Natural killer cell treated with Interleukin-12 subunit alpha and Interleukin-12 subunit beta and Interleukin-15 and Interleukin-18, amount 100 ng/mL, for 72 hours (primary cell): ENCODE data around the gene ADM5. TPM values are rescaled to one million over a fixed set of nuclear protein-coding genes. Genes with fewer than 3 reads are reported as not detected.

Experiments used
- ATAC-seq, 2 donors: fragments of 150-1000 bp; cut with Tn5 transposase in 1 of 2; sonication (Bioruptor Pico), chemical (Tn5 transposase) in 1 of 2; 2 replicates each; pipeline ENCODE4 v1.10.0; 2021
- DNase-seq: peaks from one replicate; pipeline ENCODE4 v3.0.0; 2022; ENCODE audit warnings: low spot score
- H3K27ac Mint-ChIP-seq, 2 donors: 1 replicate in 1 of 2; 2 replicates in 1 of 2; pipeline ENCODE4 v1.8.0; 2022; ENCODE audit warnings: mixed read lengths in 2 of 2, mild to moderate bottlenecking in 1 of 2, moderate library complexity in 1 of 2
- H3K27me3 Mint-ChIP-seq, 2 donors: 1 replicate in 1 of 2; 2 replicates in 1 of 2; pipeline ENCODE4 v1.8.0; 2022; ENCODE audit warnings: mixed read lengths in 2 of 2
- H3K36me3 Mint-ChIP-seq: one replicate; pipeline ENCODE4 v1.8.0; 2022; ENCODE audit warnings: mixed read lengths
- H3K4me1 Mint-ChIP-seq, 2 donors: 1 replicate in 1 of 2; 2 replicates in 1 of 2; pipeline ENCODE4 v1.8.0; 2022; ENCODE audit warnings: low read depth in 2 of 2, mixed read lengths in 2 of 2, mild to moderate bottlenecking in 1 of 2
- H3K4me3 Mint-ChIP-seq: one replicate; pipeline ENCODE4 v1.8.0; 2022; ENCODE audit warnings: mixed read lengths
- H3K9me3 Mint-ChIP-seq: 2 replicates; pipeline ENCODE4 v1.8.0; 2022; ENCODE audit warnings: mixed read lengths
- total RNA-seq, 2 donors: library from RNA; stranded (reverse); gene quantifications; one replicate each; pipeline ENCODE4 v1.2.3, GENCODE V29; 2022

Gene ADM5
- total RNA-seq, 2 donors from 2014 or later: 5.7 to 18.5 TPM

DNA sequence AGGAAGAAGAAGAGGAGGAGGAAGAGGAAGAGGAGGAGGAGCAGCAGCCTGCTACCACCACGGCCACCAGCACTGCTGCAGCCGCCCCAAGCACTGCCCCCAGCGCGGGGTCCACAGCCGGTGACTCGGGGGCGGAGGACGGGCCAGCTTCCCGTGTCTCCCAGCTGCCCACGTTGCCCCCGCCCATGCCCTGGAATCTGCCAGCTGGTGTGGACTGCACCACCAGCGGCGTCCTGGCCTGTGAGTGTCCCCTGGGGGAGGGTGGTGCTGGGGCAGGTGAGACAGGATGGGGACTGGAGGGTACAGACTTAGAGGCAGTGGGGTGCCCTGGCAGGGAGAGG lies 36.0 kb upstream of the ADM5 start:
- H3K4me1 Mint-ChIP-seq: peaks cover 8 to 28% of the 10 kb centered on the region in 2 donors
- H3K4me3 Mint-ChIP-seq: no peak overlapping the region
- H3K9me3 Mint-ChIP-seq: no peaks in the 10 kb centered on the region

GRCh38 chr19:49654581-49654980 lies 34.8 kb upstream of the ADM5 start:
- Mint-ChIP-seq H3K36me3 (peaks cover 5% of the 10 kb centered on the region), H3K27me3 (no peaks in the 10 kb centered on the region), H3K9me3 (no peaks in the 10 kb centered on the region), H3K4me3 (no peak overlapping the region), H3K4me1 (peaks cover 8 to 28% of the 10 kb centered on the region in 2 donors), H3K27ac (peak overlapping the region; percentile 80 to 88)
- DNase-seq (no peak), ATAC-seq (no peak)

More for the DNA sequence above, 36.0 kb upstream of the ADM5 start:
- ATAC-seq (no peak), DNase-seq (no peak)
- Mint-ChIP-seq H3K27me3 (no peaks in the 10 kb centered on the region), H3K27ac (no peak overlapping the region), H3K36me3 (peaks cover 5% of the 10 kb centered on the region)

DNA sequence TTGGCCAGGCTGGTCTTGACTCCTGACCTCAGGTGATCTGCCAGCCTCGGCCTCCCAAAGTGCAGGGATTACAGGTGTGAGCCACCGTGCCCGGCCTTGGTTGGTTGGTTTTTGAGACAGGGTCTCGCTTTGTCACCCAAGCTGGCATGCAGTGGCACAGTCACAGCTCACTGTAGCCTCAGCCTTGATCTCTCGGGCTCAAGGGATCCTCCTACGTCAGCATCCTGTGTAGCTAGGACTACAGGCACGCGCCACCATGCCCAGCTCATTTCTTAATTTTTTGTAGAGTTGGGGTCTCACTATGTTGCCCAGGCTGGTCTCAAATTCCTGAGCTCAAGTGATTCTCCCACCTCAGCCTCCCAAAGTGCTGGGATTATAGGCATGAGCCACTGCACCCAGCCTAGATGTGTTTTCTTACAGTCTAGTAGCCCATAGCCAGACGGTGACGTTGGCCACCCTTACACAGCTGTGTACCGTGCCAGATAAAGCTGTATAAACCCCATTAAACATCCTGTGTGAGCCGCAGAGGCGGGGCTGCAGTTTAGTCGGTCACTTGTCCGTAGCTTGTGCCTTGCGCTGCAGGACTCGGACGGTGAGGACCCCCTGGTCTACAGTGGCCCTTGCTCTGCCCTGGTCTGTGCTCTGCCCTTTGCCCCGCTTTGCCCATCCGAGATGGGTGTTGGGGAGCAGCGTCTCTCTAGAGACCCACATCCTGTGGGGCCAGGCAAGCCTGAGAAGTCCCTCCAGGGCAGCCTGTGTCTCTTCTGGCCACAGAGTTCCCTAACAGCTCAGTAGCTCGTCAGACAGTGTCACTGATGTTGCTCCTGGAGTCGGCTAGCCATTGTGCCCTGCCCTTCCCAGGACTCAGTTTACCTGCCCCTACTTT lies 33.6 kb upstream of the ADM5 start:
- peaks cover 5% of the 10 kb centered on the region for H3K36me3 Mint-ChIP-seq
- H3K4me3 Mint-ChIP-seq: peak overlapping the region; percentile 32
- peaks cover 8 to 25% of the 10 kb centered on the region in 2 donors for H3K4me1 Mint-ChIP-seq
- H3K27ac Mint-ChIP-seq: peak overlapping the region; percentile 80 to 88
- no peaks in the 10 kb centered on the region for H3K9me3 Mint-ChIP-seq
- no peaks in the 10 kb centered on the region for H3K27me3 Mint-ChIP-seq
- ATAC-seq (peak; percentile 68 to 86), DNase-seq (no peak)

DNA sequence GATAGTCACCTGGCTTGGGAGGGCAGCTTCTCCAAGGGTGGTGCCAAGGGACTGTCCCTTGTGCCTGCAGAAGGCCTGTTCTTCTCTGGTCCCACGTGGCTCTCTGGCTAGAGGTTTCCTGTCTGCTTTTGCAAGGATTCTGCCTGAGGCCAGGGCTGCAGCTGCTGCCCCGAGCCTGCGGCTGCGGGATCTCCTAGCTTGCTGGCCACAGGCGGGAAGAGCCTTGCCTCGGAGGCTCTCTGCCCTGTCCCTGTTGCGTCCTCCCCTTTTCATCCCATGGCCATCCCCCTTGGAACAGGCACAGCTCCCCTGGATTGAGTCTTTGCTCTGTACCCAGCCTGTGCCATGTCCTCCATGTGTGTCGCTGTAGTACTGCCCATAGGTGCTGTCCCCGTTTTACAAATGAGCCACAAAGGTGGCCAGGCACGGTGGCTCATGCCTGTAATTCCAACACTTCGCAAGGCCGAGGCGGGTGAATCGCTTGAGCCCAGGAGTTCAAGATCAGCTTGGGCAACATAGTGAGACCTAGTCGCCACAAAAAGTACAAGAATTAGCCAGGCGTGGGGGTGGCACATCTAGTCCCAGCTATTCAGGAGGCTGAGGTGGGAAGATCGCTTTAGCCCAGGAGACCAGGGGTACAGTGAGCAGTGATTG lies 32.8 kb upstream of the ADM5 start:
- ATAC-seq: peak in 1 of 2 donors; percentile 43
- no peak for DNase-seq
- Mint-ChIP-seq H3K9me3 (no peaks in the 10 kb centered on the region), H3K27ac (peak overlapping the region; percentile 80 to 88), H3K4me1 (peaks cover 8 to 25% of the 10 kb centered on the region in 2 donors), H3K4me3 (peak overlapping the region; percentile 32), H3K36me3 (peaks cover 5% of the 10 kb centered on the region), H3K27me3 (no peaks in the 10 kb centered on the region)

DNA sequence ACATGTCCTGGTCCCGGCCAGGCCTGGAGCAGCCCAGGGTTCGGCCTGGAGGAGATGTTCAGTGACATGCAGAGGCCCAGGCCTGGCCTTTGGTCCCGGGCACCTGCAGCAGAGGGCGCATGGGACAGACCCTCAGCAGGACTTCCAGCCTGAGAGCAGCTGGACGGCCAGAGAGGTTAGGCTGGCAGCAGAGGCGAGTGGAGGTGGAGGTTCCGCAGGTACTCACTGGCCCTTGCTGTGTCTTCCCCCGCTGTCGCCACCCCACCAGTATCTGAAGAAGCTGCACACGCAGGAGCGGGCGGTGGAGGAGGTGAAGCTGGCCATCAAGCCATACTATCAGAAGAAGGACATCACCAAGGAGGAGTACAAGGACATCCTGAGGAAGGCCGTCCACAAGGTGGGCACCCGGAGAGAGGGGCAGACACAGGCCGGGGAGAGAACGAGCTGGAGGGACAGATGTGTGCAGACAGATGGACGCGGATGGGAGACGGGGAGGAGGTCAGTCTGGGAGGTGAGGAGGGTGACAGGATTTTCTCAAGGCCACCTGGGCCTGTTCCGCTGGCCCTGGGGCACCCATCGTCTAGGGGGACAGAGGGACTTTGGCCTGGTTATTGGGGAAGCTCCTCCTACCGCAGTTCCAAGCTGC lies 31.8 kb upstream of the ADM5 start:
- peaks cover 5% of the 10 kb centered on the region for H3K36me3 Mint-ChIP-seq
- H3K27ac Mint-ChIP-seq: no peak overlapping the region

DNA sequence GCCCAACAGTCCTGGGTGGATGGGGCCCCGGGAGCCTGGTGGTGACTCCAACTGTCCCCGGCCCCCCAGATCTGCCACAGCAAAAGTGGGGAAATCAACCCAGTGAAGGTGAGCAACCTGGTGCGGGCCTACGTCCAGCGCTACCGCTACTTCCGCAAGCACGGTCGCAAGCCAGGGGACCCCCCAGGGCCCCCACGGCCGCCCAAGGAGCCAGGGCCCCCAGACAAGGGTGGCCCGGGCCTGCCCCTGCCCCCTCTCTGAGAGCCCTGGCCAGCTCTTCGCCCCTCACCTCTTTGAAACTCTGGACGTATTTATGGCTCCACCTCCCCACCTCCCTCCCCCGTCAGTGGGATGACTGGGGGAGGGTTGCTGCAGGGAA lies 31.3 kb upstream of the ADM5 start:
- no peaks in the 10 kb centered on the region for H3K27me3 Mint-ChIP-seq
- no peaks in the 10 kb centered on the region for H3K9me3 Mint-ChIP-seq
- peaks cover 5% of the 10 kb centered on the region for H3K36me3 Mint-ChIP-seq
- H3K27ac Mint-ChIP-seq: no peak overlapping the region
- ATAC-seq (no peak), DNase-seq (no peak)
- peaks cover 8 to 29% of the 10 kb centered on the region in 2 donors for H3K4me1 Mint-ChIP-seq
- H3K4me3 Mint-ChIP-seq: no peak overlapping the region

More for the DNA sequence above, 31.8 kb upstream of the ADM5 start:
- Mint-ChIP-seq H3K9me3 (no peaks in the 10 kb centered on the region), H3K4me1 (peaks cover 8 to 25% of the 10 kb centered on the region in 2 donors), H3K27me3 (no peaks in the 10 kb centered on the region), H3K4me3 (no peak overlapping the region)
- ATAC-seq (no peak), DNase-seq (no peak)

GRCh38 chr19:49658566-49659442 lies 30.6 kb upstream of the ADM5 start:
- ATAC-seq (no peak), DNase-seq (no peak)
- Mint-ChIP-seq H3K9me3 (no peaks in the 10 kb centered on the region), H3K4me3 (no peak overlapping the region), H3K36me3 (peaks cover 5% of the 10 kb centered on the region), H3K27me3 (no peaks in the 10 kb centered on the region), H3K4me1 (peaks cover 9 to 29% of the 10 kb centered on the region in 2 donors), H3K27ac (no peak overlapping the region)

DNA sequence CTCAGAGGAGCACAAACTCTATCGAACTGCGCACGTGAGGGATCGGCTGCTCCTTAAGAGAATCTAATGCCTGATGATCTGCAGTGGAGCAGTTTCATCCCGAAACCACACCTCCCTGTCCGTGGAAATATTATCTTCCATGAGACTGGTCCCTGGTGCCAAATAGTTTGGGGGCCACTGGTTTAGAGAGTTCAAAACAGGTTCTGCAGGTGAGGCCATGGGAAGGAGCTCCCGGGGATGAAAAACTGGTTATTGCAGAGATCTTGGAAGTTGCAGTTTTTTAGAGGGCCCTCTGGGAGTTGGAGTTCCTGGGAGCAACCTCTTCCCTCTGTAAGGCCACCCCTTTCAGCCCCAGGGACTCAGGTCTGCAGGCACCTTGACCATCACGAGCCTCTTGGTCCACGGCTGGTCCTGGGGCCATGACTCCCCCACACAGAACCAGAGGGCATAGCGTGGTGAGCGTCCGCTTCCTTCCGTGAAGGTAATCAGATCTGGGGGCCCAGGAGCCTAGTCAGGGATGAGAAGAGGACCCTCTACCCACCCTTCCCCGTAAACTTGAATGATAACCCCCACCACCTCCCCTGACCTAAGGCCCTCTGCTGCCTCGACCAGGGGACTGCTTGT lies 28.9 kb upstream of the ADM5 start:
- peaks cover 19 to 34% of the 10 kb centered on the region in 2 donors for H3K4me1 Mint-ChIP-seq
- no peak for DNase-seq
- ATAC-seq: no peak
- H3K9me3 Mint-ChIP-seq: no peaks in the 10 kb centered on the region
- H3K27me3 Mint-ChIP-seq: no peaks in the 10 kb centered on the region
- peaks cover 2% of the 10 kb centered on the region for H3K36me3 Mint-ChIP-seq
- H3K27ac Mint-ChIP-seq: no peak overlapping the region
- H3K4me3 Mint-ChIP-seq: no peak overlapping the region

DNA sequence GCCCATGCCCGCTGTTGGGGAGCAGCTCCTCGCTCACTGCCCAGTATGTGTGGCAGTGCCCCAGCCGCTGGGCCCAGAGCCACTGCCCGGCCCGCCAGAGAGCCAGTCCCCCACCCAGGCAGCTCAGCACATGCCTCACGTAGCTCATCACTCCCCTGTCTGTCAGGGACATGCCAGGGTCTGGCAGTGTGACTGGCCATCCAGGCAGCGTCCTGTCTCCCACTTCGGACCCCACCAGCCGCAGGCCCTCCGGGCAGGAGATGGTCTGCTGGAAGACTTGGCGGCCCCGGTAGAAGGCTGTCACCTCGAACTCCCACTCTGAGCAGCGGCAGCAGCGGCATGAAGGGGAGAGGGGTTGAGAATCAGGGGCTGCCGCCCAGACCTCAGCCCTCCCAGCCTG lies 27.4 kb upstream of the ADM5 start:
- Mint-ChIP-seq H3K4me1 (peaks cover 29 to 33% of the 10 kb centered on the region in 2 donors), H3K4me3 (no peak overlapping the region), H3K27ac (peak overlapping the region in 1 of 2 donors; percentile 94), H3K36me3 (peaks cover 4% of the 10 kb centered on the region), H3K9me3 (no peaks in the 10 kb centered on the region), H3K27me3 (no peaks in the 10 kb centered on the region)
- DNase-seq: no peak
- no peak for ATAC-seq

- Mint-ChIP-seq H3K27me3 (no peaks in the 10 kb centered on the region), H3K4me1 (peaks cover 34 to 35% of the 10 kb centered on the region in 2 donors), H3K4me3 (peak overlapping the region; percentile 99), H3K27ac (peak overlapping the region; percentile 94 to 100), H3K36me3 (peaks cover 4% of the 10 kb centered on the region), H3K9me3 (no peaks in the 10 kb centered on the region)
- DNase-seq (no peak), ATAC-seq (no peak)
Observed at GRCh38 chr19:49663224-49663623, 26.2 kb upstream of the ADM5 start.

DNA sequence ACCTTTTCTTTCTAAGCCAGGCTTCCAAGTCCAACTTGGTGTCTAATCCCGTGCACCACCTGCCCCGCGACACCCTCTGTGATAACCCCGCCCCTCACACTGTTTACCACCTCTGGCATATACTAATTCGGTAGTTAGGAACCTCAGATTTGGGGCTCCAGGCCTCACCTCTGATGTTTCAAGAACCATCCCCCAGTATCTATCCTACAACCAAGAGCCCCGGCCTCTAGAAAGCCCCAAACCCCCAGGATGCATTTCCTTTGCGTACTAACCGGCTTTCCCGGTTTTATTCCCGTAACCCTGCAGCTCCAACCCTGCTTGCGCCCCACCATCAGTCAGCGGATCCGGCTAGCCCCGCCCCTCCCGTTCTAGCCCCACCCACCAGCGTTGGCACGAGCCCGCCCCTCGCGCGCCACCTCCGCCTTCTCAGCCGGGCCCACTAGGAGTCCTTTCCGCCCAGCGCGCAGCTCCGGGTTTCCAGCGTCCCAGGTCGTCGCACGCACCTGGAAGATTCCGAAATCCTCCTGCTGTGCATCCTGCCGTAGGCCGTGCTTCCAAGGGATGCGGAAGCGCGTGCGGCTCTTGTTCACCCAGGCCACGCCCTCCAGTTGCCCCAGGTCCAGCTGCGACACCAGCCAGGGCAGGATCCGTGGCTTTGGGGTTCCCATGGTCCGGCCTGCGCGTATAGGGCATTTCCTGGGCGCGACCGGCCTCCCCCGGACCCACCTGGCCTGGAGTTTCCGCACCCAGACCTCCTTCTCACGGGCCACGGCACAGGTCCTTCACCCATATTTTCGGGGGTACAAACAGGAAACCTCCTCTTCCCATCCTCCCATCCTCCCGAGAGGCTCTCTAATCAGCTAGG lies 25.0 kb upstream of the ADM5 start:
- Mint-ChIP-seq H3K27me3 (no peaks in the 10 kb centered on the region), H3K4me3 (peak overlapping the region; percentile 99), H3K27ac (peak overlapping the region; percentile 94 to 100), H3K36me3 (peaks cover 4% of the 10 kb centered on the region), H3K9me3 (no peaks in the 10 kb centered on the region), H3K4me1 (peaks cover 34 to 35% of the 10 kb centered on the region in 2 donors)
- ATAC-seq (peak; percentile 79 to 87), DNase-seq (peak; percentile 88)

GRCh38 chr19:49665036-49665350 lies 24.4 kb upstream of the ADM5 start:
- ATAC-seq (no peak), DNase-seq (no peak)
- no peaks in the 10 kb centered on the region for H3K27me3 Mint-ChIP-seq
- H3K4me1 Mint-ChIP-seq: peaks cover 34 to 38% of the 10 kb centered on the region in 2 donors
- H3K9me3 Mint-ChIP-seq: no peaks in the 10 kb centered on the region
- peak overlapping the region; percentile 99 for H3K4me3 Mint-ChIP-seq
- peaks cover 4% of the 10 kb centered on the region for H3K36me3 Mint-ChIP-seq
- peak overlapping the region; percentile 94 to 100 for H3K27ac Mint-ChIP-seq
